ENCODE measurements around the gene ZMYND11.
"Not testable (repeated sequence)": the region's sequence is repeated elsewhere in the genome, so short reads cannot be mapped to it uniquely, and the experiment has no call there.

Gene ZMYND11

DNA sequence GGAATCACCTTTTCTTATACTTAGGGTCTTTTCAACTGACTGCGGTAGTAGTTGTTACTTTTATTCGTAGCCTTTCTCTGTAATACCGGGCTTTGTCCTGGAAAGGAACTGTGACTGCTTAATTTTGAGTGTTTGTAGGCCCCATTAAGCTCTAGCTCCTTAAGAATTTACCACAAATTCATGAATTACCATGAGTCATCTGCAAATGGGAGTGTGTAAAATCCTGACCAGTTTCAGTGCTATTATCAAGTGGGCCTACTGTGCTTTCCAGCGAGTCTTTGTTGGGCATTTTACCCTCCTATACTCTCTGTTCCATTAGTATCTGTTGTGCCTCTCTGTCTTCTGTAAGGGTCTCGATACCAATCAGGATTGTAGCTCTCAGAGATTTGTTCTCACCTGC is 49.7 kb downstream of the ZMYND11 start:
- Histone ChIP-seq H3K9me3 (ENCODE audit: control insufficient read depth, insufficient read depth, low read depth, low read length) (no peaks in the 10 kb centered on the region), H3K4me3 (ENCODE audit: low read depth, low read length) (no peak overlapping the region), H3K4me1 (ENCODE audit: control insufficient read depth, insufficient read depth, low read length) (no peaks in the 10 kb centered on the region), H3K27ac (ENCODE audit: extremely low read depth, low read depth, low read length) (no peak overlapping the region), H3K36me3 (ENCODE audit: control insufficient read depth in 2 of 2, insufficient read depth in 1 of 2, low read length in 2 of 2) (peaks cover 8 to 18% of the 10 kb centered on the region in 2 experiments)
- CTCF ChIA-PET, result interaction anchor here (0.7 kb wide), 1 partner anchor 30 kb away, joined by 3 read pairs; no protein-coding TSS in a partner anchor
- POLR2A ChIA-PET, result no interaction called here
- TF ChIP-seq ZBTB7A (tag by site-specific recombination; IDR thresholded peaks at IDR 0.05; ENCODE audit: low read depth) (no peak), ZNF707 (tag by site-specific recombination; IDR thresholded peaks at IDR 0.05) (no peak), ZNF549 (tag by site-specific recombination; IDR thresholded peaks at IDR 0.05) (no peak), ZNF610 (tag by site-specific recombination; IDR thresholded peaks at IDR 0.05; ENCODE audit: borderline replicate concordance) (no peak), ZNF600 (tag by site-specific recombination; IDR thresholded peaks at IDR 0.05) (no peak), ZNF211 (tag by site-specific recombination; IDR thresholded peaks at IDR 0.05; ENCODE audit: low read depth) (no peak), ZNF76 (tag by site-specific recombination; IDR thresholded peaks at IDR 0.05; ENCODE audit: borderline replicate concordance, low read depth) (no peak), ZNF596 (tag by site-specific recombination; IDR thresholded peaks at IDR 0.05) (no peak), ZNF791 (tag by site-specific recombination; IDR thresholded peaks at IDR 0.05) (no peak), BCL11A (tag by site-specific recombination; IDR thresholded peaks at IDR 0.05; ENCODE audit: low read depth) (no peak), ZNF626 (tag by site-specific recombination; IDR thresholded peaks at IDR 0.05) (no peak), SCRT2 (tag by site-specific recombination; IDR thresholded peaks at IDR 0.05) (no peak), ZNF214 (tag by site-specific recombination; IDR thresholded peaks at IDR 0.05; ENCODE audit: borderline replicate concordance) (no peak), WT1 (tag by site-specific recombination; IDR thresholded peaks at IDR 0.05) (no peak), KLF7 (tag by site-specific recombination; IDR thresholded peaks at IDR 0.05; ENCODE audit: borderline replicate concordance) (no peak), ZNF548 (tag by site-specific recombination; IDR thresholded peaks at IDR 0.05) (no peak)
- TF ChIP-seq, protein P1, sequence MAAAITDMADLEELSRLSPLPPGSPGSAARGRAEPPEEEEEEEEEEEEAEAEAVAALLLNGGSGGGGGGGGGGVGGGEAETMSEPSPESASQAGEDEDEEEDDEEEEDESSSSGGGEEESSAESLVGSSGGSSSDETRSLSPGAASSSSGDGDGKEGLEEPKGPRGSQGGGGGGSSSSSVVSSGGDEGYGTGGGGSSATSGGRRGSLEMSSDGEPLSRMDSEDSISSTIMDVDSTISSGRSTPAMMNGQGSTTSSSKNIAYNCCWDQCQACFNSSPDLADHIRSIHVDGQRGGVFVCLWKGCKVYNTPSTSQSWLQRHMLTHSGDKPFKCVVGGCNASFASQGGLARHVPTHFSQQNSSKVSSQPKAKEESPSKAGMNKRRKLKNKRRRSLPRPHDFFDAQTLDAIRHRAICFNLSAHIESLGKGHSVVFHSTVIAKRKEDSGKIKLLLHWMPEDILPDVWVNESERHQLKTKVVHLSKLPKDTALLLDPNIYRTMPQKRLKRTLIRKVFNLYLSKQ (tag by site-specific recombination; IDR thresholded peaks at IDR 0.05; ENCODE audit: borderline replicate concordance), result no peak
- TF ChIP-seq, protein P2, sequence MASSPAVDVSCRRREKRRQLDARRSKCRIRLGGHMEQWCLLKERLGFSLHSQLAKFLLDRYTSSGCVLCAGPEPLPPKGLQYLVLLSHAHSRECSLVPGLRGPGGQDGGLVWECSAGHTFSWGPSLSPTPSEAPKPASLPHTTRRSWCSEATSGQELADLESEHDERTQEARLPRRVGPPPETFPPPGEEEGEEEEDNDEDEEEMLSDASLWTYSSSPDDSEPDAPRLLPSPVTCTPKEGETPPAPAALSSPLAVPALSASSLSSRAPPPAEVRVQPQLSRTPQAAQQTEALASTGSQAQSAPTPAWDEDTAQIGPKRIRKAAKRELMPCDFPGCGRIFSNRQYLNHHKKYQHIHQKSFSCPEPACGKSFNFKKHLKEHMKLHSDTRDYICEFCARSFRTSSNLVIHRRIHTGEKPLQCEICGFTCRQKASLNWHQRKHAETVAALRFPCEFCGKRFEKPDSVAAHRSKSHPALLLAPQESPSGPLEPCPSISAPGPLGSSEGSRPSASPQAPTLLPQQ (tag by site-specific recombination; IDR thresholded peaks at IDR 0.05), result no peak
- TF ChIP-seq, protein P3, sequence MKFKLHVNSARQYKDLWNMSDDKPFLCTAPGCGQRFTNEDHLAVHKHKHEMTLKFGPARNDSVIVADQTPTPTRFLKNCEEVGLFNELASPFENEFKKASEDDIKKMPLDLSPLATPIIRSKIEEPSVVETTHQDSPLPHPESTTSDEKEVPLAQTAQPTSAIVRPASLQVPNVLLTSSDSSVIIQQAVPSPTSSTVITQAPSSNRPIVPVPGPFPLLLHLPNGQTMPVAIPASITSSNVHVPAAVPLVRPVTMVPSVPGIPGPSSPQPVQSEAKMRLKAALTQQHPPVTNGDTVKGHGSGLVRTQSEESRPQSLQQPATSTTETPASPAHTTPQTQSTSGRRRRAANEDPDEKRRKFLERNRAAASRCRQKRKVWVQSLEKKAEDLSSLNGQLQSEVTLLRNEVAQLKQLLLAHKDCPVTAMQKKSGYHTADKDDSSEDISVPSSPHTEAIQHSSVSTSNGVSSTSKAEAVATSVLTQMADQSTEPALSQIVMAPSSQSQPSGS (tag by site-specific recombination; IDR thresholded peaks at IDR 0.05; ENCODE audit: low read depth), result no peak

DNA sequence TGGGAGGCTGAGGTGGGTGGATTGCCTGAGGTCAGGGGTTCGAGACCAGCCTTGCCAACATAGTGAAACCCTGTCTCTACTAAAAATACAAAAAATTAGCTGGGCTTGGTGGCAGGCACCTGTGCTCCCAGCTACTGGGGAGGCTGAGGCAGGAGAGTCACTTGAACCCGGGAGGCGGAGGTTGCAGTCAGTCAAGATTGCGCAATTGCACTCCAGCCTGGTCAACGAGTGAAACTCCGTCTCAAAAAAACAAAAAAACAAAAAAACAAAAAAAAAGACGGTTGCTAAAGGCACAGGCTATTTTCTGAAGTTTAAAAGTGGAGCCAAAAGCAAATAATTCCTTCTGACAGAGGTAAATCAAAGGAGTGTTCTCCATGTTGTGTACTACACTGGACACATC is 50.3 kb downstream of the ZMYND11 start:
- peaks cover 8 to 14% of the 10 kb centered on the region in 2 experiments for H3K36me3 ChIP-seq (ENCODE audit: control insufficient read depth in 2 of 2, insufficient read depth in 1 of 2, low read length in 2 of 2)
- H3K4me1 ChIP-seq (ENCODE audit: control insufficient read depth, insufficient read depth, low read length); POLR2A ChIA-PET; H3K9me3 ChIP-seq (ENCODE audit: control insufficient read depth, insufficient read depth, low read depth, low read length); H3K27ac ChIP-seq (ENCODE audit: extremely low read depth, low read depth, low read length); H3K4me3 ChIP-seq (ENCODE audit: low read depth, low read length): not testable (repeated sequence)
- CTCF ChIA-PET, result interaction anchor here (0.7 kb wide), 1 partner anchor 690 kb away, joined by 4 read pairs; no protein-coding TSS in a partner anchor
